ENCODE data around the gene FADS1.
A peak's percentile ranks its signal among the peaks of the same experiment; 100 is the strongest.

The FADS1 gene

GRCh38 chr11:61761440-61762222, 55.2 kb downstream of the FADS1 start:
- no peak overlapping the region for H3K4me3 ChIP-seq (ENCODE audit: low read depth, low read length)
- in situ Hi-C loops (cut with HindIII; ENCODE audit: low sequenced_read_pairs), result no loop called here
- DNase-seq (ENCODE audit: low read depth, low spot score), result no peak
- no peak for TF ChIP-seq CTCF (IDR thresholded peaks at IDR 0.05; ENCODE audit: low read depth, low read length)

GRCh38 chr11:61760946-61761345, 55.9 kb downstream of the FADS1 start:
- no peak overlapping the region for H3K4me3 ChIP-seq (ENCODE audit: low read depth, low read length)
- no peak for TF ChIP-seq CTCF (IDR thresholded peaks at IDR 0.05; ENCODE audit: low read depth, low read length)
- no peak for DNase-seq (ENCODE audit: low read depth, low spot score)
- in situ Hi-C loops (cut with HindIII; ENCODE audit: low sequenced_read_pairs), result no loop called here

- in situ Hi-C loops (cut with HindIII; ENCODE audit: low sequenced_read_pairs), result no loop called here
- DNase-seq (ENCODE audit: low read depth, low spot score), result no peak
- TF ChIP-seq CTCF (IDR thresholded peaks at IDR 0.05; ENCODE audit: low read depth, low read length), result no peak
- H3K4me3 ChIP-seq (ENCODE audit: low read depth, low read length), result no peak overlapping the region
Measured at GRCh38 chr11:61757213-61757862, 59.5 kb downstream of the FADS1 start.

DNA sequence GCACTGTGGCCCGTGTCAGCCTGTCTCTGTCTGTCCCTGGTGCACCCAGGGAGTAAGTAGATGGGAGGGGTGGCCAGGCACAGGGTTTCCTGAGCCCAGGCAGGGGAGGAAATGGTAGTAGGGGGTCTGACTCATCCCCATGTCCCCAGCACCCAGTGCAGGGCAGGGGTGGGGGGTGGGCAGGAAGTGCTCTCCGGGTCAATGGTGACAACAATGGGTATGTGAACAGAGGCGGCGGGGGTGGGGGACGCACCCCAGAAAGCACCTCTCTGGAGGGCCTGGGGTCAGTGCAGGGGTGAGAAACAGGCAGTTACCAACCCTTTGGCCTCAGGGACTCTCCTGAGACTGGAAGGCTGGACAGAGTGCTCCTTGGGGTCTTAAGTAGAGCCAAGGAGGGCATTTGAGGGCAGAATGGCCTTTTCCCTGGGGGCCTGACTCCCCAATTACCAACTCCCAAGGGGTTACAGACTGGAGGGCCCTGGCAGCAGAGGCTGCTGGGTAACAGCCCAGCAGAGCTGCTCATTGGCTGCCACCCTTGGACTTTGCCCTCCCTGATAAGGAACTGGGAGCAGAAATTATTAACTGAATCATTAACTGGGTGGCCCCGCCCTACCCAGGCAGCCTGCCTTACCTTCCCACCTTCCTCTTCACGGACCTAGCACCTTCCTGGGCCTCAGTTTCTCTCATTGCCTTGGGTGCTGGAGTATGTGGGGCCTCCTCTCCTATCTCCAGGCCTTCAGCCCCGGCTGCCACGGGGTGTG, 60.2 kb downstream of the FADS1 start:
- in situ Hi-C loops (cut with HindIII; ENCODE audit: low sequenced_read_pairs), result no loop called here
- peak; percentile 39 for DNase-seq (ENCODE audit: low read depth, low spot score)
- no peak overlapping the region for H3K4me3 ChIP-seq (ENCODE audit: low read depth, low read length)
- no peak for TF ChIP-seq CTCF (IDR thresholded peaks at IDR 0.05; ENCODE audit: low read depth, low read length)

GRCh38 chr11:61756147-61756451, 60.7 kb downstream of the FADS1 start:
- in situ Hi-C loops (cut with HindIII; ENCODE audit: low sequenced_read_pairs), result no loop called here
- TF ChIP-seq CTCF (IDR thresholded peaks at IDR 0.05; ENCODE audit: low read depth, low read length), result no peak
- no peak overlapping the region for H3K4me3 ChIP-seq (ENCODE audit: low read depth, low read length)
- no peak for DNase-seq (ENCODE audit: low read depth, low spot score)

DNA sequence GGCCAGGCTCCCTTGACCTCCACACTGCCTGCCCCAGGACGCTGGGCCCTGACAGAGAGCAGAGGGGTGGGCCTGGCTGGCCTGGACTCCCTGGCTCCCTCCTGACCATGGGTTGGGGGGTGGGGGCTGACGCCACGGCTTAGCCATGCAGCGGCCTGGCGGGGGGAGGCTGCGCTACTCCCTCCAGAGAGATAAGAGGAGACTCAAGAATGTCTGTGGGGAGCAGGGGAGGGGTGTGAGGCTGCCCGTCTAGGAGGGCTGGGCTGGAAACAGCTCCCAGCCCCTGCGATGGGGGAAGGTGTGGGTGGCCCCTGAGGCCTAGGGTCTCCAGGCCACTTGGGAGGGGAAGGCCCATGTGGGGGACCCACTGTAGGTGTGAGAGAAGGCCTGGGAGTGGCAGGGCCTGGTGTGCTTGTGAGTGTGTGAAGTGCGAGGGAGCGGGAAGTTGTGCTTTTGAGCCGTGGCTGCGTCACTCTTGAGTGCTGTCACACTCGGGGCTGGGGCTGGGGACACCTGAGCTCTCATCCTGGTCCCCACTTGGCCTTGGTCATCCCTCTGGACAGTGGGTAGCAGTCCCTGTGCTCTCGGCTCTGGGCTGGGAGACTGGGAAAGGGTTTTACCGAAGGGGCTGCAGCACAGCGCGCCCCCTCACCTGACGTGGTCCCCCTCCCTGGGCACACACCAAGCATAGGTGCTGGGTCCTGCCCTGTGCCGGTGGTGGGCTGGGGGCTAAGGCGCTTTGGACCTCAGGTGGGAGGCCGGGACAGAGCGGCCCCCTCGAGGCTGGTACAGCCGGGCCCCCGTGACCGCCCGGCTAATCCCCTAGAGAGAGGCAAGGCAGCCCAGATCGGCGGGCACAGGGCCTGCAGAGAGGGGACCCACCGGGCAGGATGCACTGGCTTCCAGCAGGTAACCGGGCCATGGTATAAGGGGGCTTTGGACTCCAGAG, 62.0 kb downstream of the FADS1 start:
- no peak overlapping the region for H3K4me3 ChIP-seq (ENCODE audit: low read depth, low read length)
- in situ Hi-C loops (cut with HindIII; ENCODE audit: low sequenced_read_pairs), result no loop called here
- DNase-seq (ENCODE audit: low read depth, low spot score), result peak; percentile 29
- no peak for TF ChIP-seq CTCF (IDR thresholded peaks at IDR 0.05; ENCODE audit: low read depth, low read length)
